PC-9 (cell line): ENCODE measurements around the gene SPTBN5. TPM values are rescaled to one million over a fixed set of nuclear protein-coding genes. Genes with fewer than 3 reads are reported as not detected.

Experiments used
- BruUV-seq: library from RNA; stranded (reverse); fragments of 400-500 nt; replicated peaks from 2 replicates; lab custom pipeline; 2021; lab: Mats Ljungman, UMichigan
- CTCF ChIA-PET: fragments of 300-600 bp; sonication (Branson Sonifier 250); formaldehyde crosslinking; loops from one replicate; lab custom pipeline; 2022; ENCODE audit warnings: antibody characterized with exemption; lab: Charles Lee
- POLR2A ChIA-PET: fragments of 300-600 bp; sonication (Branson Sonifier 250); formaldehyde crosslinking; loops from one replicate; lab custom pipeline; 2022; ENCODE audit warnings: antibody characterized with exemption; ENCODE audit not compliant: unreplicated experiment; lab: Charles Lee
- DNase-seq, 2 experiments: peaks; one replicate each; pipeline versions ENCODE4 v3.0.0 to v3.0.0-alpha.2; 2015 to 2022; ENCODE audit warnings: mixed read lengths in 1 of 2
- H2AFZ ChIP-seq: fragments of 200-600 bp; sonication (generic); 2 replicates; pipeline ENCODE4 v1.8.1; 2017; ENCODE audit warnings: antibody characterized with exemption
- H3F3A ChIP-seq: fragments of 200-600 bp; sonication (generic); 2 replicates; pipeline ENCODE4 v1.8.1; 2017; ENCODE audit warnings: antibody characterized with exemption, mild to moderate bottlenecking, low read depth; ENCODE audit not compliant: insufficient read depth
- H3K27ac ChIP-seq: fragments of 200-600 bp; sonication (generic); 2 replicates; pipeline ENCODE4 v1.6.1; 2016; ENCODE audit warnings: mixed run types
- H3K27me3 ChIP-seq: fragments of 200-600 bp; sonication (generic); 2 replicates; pipeline ENCODE4 v1.6.1; 2016; ENCODE audit warnings: low read depth, mixed run types; ENCODE audit not compliant: insufficient read depth
- H3K36me3 ChIP-seq: fragments of 200-600 bp; sonication (generic); 2 replicates; pipeline ENCODE4 v1.6.1; 2016; ENCODE audit warnings: low read depth, mixed run types
- H3K4me1 ChIP-seq: fragments of 200-600 bp; sonication (generic); replicated peaks from 2 replicates; pipeline ENCODE4 v1.6.1; 2016; ENCODE audit warnings: mixed run types; ENCODE audit not compliant: insufficient read depth
- H3K4me2 ChIP-seq: fragments of 200-600 bp; sonication (generic); 2 replicates; pipeline ENCODE4 v1.6.1; 2017; ENCODE audit warnings: mixed run types
- H3K4me3 ChIP-seq: fragments of 200-600 bp; sonication (generic); 2 replicates; pipeline ENCODE4 v1.6.1; 2016; ENCODE audit warnings: mixed run types
- H3K79me2 ChIP-seq: fragments of 200-600 bp; sonication (generic); 2 replicates; pipeline ENCODE4 v1.6.1; 2017; ENCODE audit warnings: low read depth, mixed run types
- H3K9me2 ChIP-seq: fragments of 200-600 bp; sonication (generic); 2 replicates; pipeline ENCODE4 v1.8.1; 2017; ENCODE audit warnings: mild to moderate bottlenecking; ENCODE audit not compliant: insufficient read depth
- H3K9me3 ChIP-seq: fragments of 200-600 bp; sonication (generic); 2 replicates; pipeline ENCODE4 v1.8.1; 2016; ENCODE audit warnings: low read depth; ENCODE audit not compliant: insufficient read depth
- H4K20me1 ChIP-seq: fragments of 200-600 bp; sonication (generic); 2 replicates; pipeline ENCODE4 v1.8.1; 2017; ENCODE audit not compliant: insufficient read depth
- CTCF ChIP-seq: fragments of 200-600 bp; sonication (generic); conservative IDR thresholded peaks from 2 replicates; pipeline ENCODE4 v1.6.1; 2017; ENCODE audit warnings: mixed run types, antibody characterized with exemption, mild to moderate bottlenecking, moderate library complexity
- EZH2 ChIP-seq: fragments of 200-600 bp; sonication (generic); IDR thresholded peaks from 2 replicates; pipeline ENCODE4 v1.8.0; 2017; ENCODE audit warnings: antibody characterized with exemption, low read depth
- intact Hi-C: fragments of 100-400 bp; cut with micrococcal nuclease; formaldehyde crosslinking; loops from one replicate; pipeline ENCODE4 v1.10.0; 2022; ENCODE audit not compliant: unreplicated experiment
- total RNA-seq: library from RNA; stranded (reverse); gene quantifications from 2 replicates; pipeline ENCODE4 v1.2.3, GENCODE V29; 2021

The SPTBN5 gene
- total RNA-seq, 1 experiment from 2014 or later = 2.6 TPM

DNA sequence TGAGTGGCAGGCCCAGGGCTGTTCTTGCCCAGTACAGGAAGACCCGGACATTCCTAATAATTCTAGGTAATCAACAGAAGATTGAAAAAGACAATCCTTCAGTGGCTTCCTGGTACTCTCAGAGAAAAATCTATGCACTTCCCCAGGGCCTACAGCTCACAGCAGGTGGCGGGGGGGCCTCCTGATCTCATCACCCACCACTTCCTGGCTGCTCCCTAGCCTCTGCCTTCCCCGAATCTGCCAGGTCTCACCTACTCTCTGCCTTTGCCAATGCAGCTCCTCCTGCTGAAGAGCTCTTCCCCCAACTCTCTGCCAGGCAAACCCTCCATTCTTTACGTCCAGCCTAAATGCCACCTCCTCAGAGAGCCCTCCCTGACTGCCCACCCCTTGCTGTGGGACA, 41.0 kb upstream of the SPTBN5 start:
- no peaks in the 10 kb centered on the region for H3K9me2 ChIP-seq
- intact Hi-C loops = loop anchor here (2.0 kb wide), 1 partner anchor 36 kb away; no protein-coding TSS in a partner anchor
- H3K79me2 ChIP-seq = no peaks in the 10 kb centered on the region
- H3K36me3 ChIP-seq = no peaks in the 10 kb centered on the region
- peaks cover 2% of the 10 kb centered on the region; the same call in 1 of the 2 replicates for H4K20me1 ChIP-seq
- POLR2A ChIA-PET = interaction anchor here (0.6 kb wide), 1 partner anchor 38 kb away, joined by 3 read pairs; no protein-coding TSS in a partner anchor
- peaks cover 17% of the 10 kb centered on the region for H3F3A ChIP-seq
- peak overlapping the region; percentile 47 for H3K4me2 ChIP-seq
- peak in 1 of 2 experiments; percentile 69 for DNase-seq
- no peak overlapping the region for H3K4me3 ChIP-seq
- H3K4me1 ChIP-seq = peaks cover 45% of the 10 kb centered on the region
- H3K27ac ChIP-seq = peak overlapping the region; percentile 41
- no peaks in the 10 kb centered on the region for H3K27me3 ChIP-seq
- no peak for TF ChIP-seq EZH2
- TF ChIP-seq CTCF = no peak
- CTCF ChIA-PET = no interaction called here
- H3K9me3 ChIP-seq = no peaks in the 10 kb centered on the region
- H2AFZ ChIP-seq = no peak overlapping the region
- no TSS peak for BruUV-seq

GRCh38 chr15:41933771-41934170, 39.9 kb upstream of the SPTBN5 start:
- POLR2A ChIA-PET = no interaction called here
- H3K79me2 ChIP-seq = no peaks in the 10 kb centered on the region
- no peaks in the 10 kb centered on the region for H3K36me3 ChIP-seq
- H3K27me3 ChIP-seq = no peaks in the 10 kb centered on the region
- H4K20me1 ChIP-seq = peaks cover 7% of the 10 kb centered on the region
- no peak overlapping the region for H3K4me3 ChIP-seq
- BruUV-seq = no TSS peak
- no peak overlapping the region for H3K27ac ChIP-seq
- no peak overlapping the region for H2AFZ ChIP-seq
- peaks cover 22% of the 10 kb centered on the region for H3F3A ChIP-seq
- H3K4me2 ChIP-seq = peak overlapping the region; percentile 34
- H3K4me1 ChIP-seq = peaks cover 55% of the 10 kb centered on the region
- no peaks in the 10 kb centered on the region for H3K9me2 ChIP-seq
- TF ChIP-seq CTCF (no peak), EZH2 (no peak)
- intact Hi-C loops = loop anchor here (2.0 kb wide), 1 partner anchor 37 kb away; no protein-coding TSS in a partner anchor
- CTCF ChIA-PET = interaction anchor here (0.6 kb wide), 1 partner anchor 119 kb away, joined by 4 read pairs; no protein-coding TSS in a partner anchor
- peak; percentile 61 to 66 for DNase-seq
- H3K9me3 ChIP-seq = no peaks in the 10 kb centered on the region

GRCh38 chr15:41933326-41933725, 39.5 kb upstream of the SPTBN5 start:
- Histone ChIP-seq H3K4me1 (peaks cover 59% of the 10 kb centered on the region), H3K4me3 (no peak overlapping the region), H2AFZ (no peak overlapping the region), H3K9me3 (no peaks in the 10 kb centered on the region), H3K27ac (no peak overlapping the region), H3K27me3 (no peaks in the 10 kb centered on the region), H3F3A (peaks cover 22% of the 10 kb centered on the region), H3K4me2 (peak overlapping the region; percentile 34), H4K20me1 (peaks cover 11% of the 10 kb centered on the region), H3K9me2 (no peaks in the 10 kb centered on the region), H3K79me2 (no peaks in the 10 kb centered on the region), H3K36me3 (no peaks in the 10 kb centered on the region)
- TF ChIP-seq CTCF = no peak
- TF ChIP-seq EZH2 = no peak
- BruUV-seq = no TSS peak
- ChIA-PET CTCF (interaction anchor here (0.6 kb wide), 1 partner anchor 119 kb away, joined by 4 read pairs; no protein-coding TSS in a partner anchor), POLR2A (no interaction called here)
- intact Hi-C loops = no loop called here
- no peak for DNase-seq
